Skeletal muscle cell (primary cell): ENCODE data around the gene DUOX2.
A peak's percentile ranks its signal among the peaks of the same experiment; 100 is the strongest.

Experiments
- DNase-seq: peaks from one replicate; pipeline ENCODE4 v3.0.0-alpha.2; 2010; ENCODE audit warnings: low read depth
- H3K4me3 ChIP-seq: 2 replicates; pipeline ENCODE4 v1.5.1; 2011; ENCODE audit warnings: low read depth, mild to moderate bottlenecking, control low read depth, low read length, moderate library complexity

DUOX2 gene

GRCh38 chr15:45114076-45114750 lies at the start of gene DUOX2, which contains the start of gene DUOXA2:
DUOX2 (minus strand) TSS chr15:45114172; CDS start chr15:45113411, 761 bp downstream.
DUOXA2 (plus strand) TSS chr15:45114326; CDS start chr15:45114606, 280 bp downstream.
- no peak within 1 kb of the TSS for H3K4me3 ChIP-seq
- no peak for DNase-seq

DNA sequence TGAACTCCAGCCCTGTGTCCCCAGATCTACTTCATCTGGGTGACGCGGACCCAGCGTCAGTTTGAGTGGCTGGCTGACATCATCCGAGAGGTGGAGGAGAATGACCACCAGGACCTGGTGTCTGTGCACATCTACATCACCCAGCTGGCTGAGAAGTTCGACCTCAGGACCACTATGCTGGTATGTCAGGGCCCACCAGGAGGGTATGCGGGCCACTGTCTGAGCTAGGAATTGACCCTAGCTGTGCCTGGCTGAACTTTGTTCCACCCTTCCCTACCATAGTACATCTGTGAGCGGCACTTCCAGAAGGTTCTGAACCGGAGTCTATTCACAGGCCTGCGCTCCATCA lies 49.5 kb upstream of the DUOX2 start:
- DNase-seq, result no peak
- H3K4me3 ChIP-seq, result no peak overlapping the region

DNA sequence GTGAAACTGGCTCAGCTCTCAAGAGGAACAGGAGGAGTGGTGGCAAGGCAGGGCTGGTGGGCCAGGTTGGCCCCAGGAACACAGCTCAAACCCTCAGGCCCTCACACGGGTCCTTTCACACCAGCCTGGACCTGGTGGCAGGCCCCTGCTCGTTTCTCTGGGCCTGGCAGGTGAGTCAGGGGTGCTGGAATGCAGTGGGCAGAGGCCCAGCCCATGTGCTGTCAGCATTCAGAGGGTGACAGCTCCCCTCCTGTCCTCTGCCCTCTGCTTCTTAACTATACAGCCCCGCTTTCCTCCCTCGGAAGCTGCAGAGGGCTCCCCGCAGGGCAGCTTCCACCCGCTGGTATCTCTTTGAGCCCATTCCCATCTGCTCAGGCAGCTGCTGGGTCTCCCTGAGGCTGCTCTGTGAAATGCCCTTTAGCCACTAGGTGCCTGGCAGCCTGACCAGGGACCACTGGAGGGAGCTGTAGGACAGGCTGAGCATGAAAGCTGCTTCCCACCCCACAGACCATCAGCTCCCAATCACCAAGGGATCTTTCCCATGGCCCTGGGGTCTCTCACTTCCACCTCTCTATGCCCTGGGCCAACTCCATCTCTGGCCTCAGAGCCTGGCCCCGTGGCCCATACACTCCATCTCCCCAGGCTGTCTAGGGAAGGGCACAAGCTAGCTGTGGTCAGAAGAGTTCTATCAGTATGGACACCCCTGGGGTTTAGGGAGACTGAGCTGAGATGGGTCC lies 49.0 kb upstream of the DUOX2 start:
- DNase-seq, result peak; percentile 54
- H3K4me3 ChIP-seq, result no peak overlapping the region

GRCh38 chr15:45161666-45162065 lies 47.7 kb upstream of the DUOX2 start:
- no peak overlapping the region for H3K4me3 ChIP-seq
- DNase-seq, result no peak

GRCh38 chr15:45157974-45158373 lies 44.0 kb upstream of the DUOX2 start:
- H3K4me3 ChIP-seq, result no peak overlapping the region
- peak; percentile 44 for DNase-seq

GRCh38 chr15:45156744-45157455 lies 42.9 kb upstream of the DUOX2 start:
- no peak overlapping the region for H3K4me3 ChIP-seq
- DNase-seq, result peak; percentile 35

DNA sequence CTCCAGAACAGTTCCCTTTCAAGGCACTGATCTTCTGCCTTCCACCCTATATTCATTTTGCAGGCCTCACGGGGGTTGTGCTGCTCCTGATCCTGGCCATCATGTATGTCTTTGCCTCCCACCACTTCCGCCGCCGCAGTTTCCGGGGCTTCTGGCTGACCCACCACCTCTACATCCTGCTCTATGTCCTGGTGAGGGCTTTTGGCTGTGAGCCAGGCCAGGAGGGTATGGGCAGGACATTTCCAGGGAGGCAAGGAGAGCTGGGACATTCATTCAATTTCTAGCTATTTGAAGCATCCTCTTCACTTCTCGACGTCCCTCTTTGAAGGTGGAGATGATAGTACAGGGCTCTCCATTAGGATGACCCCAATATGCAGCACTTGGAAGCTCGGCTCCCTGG lies 41.8 kb upstream of the DUOX2 start:
- no peak for DNase-seq
- no peak overlapping the region for H3K4me3 ChIP-seq

DNA sequence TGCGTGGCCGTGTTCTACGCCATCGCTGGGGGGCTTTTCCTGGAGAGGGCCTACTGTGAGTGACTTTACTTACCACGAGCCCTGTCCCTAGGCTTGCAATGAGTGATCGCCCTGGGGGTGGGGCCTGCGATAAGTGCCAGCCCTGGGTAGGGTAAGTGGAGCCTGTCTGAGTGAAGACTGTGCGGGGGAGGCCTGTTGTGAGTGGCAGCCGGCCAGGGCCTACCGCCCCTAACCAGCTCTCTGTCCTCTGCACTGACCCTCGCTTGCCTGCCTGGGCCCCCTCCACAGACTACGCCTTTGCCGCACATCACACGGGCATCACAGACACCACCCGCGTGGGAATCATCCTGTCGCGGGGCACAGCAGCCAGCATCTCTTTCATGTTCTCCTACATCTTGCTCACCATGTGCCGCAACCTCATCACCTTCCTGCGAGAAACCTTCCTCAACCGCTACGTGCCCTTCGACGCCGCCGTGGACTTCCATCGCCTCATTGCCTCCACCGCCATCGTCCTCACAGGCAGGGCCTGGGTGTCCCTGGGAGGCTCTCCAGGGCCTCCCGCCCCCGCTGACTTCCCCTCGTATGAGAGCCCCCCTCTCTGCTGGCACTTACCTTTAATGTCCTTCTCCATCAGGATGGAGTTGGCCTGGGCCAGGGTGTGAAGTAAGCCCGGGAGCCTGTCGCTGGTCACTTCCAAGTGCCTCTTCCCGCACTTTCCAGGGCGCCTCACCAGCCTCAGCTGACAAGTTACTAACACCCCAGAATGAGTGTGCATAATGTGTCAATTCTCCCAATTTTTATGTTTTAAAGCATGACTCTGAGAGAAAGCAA lies 38.2 kb upstream of the DUOX2 start:
- no peak overlapping the region for H3K4me3 ChIP-seq

DNA sequence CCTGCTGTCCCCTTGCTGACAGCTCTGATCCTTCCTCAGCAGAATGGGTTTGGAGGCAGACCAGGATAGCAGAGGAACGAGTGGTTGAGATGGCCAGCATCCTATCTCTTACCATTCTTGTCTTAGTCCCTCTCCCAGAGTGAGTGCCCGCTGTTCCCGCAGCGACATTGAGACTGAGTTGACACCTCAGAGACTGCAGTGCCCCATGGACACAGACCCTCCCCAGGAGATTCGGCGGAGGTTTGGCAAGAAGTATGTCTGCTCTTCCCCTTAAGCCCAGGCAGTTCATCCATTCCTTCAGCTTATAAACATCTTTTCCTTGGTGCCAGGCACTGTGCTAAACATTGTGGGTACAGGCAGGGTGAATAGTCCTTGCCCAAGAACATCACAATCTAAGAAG lies 37.0 kb upstream of the DUOX2 start:
- H3K4me3 ChIP-seq, result no peak overlapping the region
- no peak for DNase-seq

More for the DNA sequence above, 38.2 kb upstream of the DUOX2 start:
- no peak for DNase-seq

- no peak overlapping the region for H3K4me3 ChIP-seq
- DNase-seq, result no peak
Observed at GRCh38 chr15:45150481-45150880, 36.5 kb upstream of the DUOX2 start.

DNA sequence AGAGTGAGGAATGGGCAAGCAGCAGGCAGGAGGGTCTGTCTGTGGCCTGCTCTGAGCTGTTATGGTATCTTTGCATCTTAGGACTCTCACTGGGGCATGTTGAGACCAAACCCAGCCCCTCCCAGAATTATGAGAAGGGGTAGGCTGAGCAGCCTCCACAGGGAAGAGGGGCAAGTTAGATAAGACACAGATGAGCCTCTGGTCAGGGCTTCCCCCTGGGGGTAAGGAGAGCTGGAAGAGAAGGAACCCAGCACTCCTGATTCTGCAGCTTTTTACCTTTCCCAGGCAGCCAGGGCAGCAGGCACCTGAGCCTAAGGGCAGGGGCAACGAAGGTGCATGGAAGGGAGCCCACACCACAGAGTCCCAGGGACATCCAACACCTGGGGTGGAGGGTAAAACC lies 35.1 kb upstream of the DUOX2 start:
- H3K4me3 ChIP-seq, result no peak overlapping the region
- DNase-seq, result no peak

DNA sequence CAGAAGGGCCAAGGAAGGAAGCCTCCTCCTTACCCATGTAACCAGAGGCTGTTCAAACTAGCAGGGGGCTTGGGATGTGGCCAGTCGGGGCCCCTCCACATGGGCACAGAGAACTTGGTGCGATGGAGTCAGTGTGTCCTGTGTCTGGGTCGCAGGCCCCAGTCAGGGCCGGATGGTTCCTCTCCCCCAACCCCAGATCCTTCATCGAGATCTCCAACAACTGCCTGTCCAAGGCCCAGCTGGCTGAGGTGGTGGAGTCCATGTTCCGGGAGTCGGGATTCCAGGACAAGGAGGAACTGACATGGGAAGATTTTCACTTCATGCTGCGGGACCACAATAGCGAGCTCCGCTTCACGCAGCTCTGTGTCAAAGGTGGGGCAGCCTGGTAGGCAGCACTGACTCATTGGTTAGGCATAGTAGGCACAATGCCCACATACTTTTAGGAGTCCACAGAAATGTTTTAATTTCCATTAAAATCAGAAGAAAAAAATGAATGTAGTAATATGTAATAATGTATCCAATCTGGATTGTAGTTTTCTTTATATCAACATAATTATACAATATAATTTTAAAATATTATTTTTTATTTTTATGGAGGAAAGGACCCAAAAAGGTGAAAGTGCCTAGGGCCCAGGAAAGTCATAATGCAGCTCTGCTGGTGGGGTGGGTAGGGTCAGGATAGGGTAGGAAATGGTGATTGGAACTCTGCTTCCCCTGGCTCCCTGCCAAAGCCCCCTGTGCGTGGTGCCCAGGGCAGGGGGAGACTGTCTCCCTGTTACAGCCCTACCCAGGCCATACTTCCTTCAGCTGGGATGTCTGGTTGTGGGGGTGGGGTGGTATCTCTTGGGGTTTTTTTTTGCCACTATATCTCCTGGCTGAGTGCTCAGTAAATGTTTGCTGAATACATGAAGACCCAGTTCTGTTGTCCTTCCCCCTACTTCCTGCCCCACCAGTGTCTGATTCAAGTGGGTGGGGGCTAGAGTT lies 34.4 kb upstream of the DUOX2 start:
- H3K4me3 ChIP-seq, result no peak overlapping the region
- DNase-seq, result no peak

GRCh38 chr15:45147606-45148005 lies 33.6 kb upstream of the DUOX2 start:
- no peak overlapping the region for H3K4me3 ChIP-seq
- DNase-seq, result no peak

DNA sequence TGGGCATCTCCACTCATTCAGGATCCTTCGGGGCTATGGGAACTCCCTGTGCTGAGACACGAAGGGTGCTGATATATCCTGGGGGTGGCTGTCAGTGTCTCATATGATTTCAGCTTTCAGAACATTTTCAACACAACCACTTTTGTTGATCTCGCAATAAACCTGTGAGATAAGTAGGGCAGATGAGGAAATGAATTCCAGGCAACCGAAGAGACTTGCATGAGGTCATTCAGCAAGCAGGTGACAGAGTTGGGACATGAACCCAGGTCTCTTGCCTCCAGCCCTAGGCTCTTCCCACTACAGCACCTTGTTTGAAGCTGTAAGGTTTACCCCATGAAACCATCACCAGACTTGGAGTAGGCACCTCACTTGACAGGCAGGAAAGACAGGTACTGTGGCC lies 32.4 kb upstream of the DUOX2 start:
- H3K4me3 ChIP-seq, result no peak overlapping the region
- DNase-seq, result no peak

- DNase-seq, result no peak
- no peak overlapping the region for H3K4me3 ChIP-seq
Observed at GRCh38 chr15:45144775-45145174, 30.8 kb upstream of the DUOX2 start.

DNA sequence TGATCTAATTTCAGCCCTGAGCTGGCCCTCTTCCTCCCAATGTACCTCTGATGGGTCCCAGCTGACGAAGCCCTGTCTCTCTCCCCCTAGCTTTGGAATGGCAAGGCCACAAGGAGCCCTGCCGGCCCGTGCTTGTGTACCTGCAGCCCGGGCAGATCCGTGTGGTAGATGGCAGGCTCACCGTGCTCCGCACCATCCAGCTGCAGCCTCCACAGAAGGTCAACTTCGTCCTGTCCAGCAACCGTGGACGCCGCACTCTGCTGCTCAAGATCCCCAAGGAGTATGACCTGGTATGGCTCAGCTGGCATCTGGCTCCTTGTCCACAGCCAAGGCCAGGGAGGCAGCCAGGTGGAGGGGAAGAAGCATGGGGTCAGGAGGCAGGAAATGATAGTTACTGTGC lies 30.0 kb upstream of the DUOX2 start:
- DNase-seq, result no peak
- H3K4me3 ChIP-seq, result no peak overlapping the region

DNA sequence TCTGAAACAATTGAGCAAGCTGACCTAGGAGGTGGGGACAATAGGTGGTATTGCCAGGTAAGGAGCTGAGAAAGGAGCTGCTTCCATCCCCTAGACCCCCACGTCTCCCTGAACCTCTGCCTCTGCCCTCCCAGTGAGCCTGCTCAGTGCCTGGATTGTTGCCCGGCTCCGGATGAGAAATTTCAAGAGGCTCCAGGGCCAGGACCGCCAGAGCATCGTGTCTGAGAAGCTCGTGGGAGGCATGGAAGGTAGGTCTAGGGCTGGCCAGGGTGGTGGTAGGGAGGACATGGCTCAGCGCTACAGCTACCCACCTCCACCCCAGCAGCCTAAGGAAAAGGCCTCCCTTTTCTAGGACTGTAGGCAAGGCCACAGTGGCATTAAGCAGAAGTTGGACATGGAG lies 29.1 kb upstream of the DUOX2 start:
- no peak overlapping the region for H3K4me3 ChIP-seq

DNA sequence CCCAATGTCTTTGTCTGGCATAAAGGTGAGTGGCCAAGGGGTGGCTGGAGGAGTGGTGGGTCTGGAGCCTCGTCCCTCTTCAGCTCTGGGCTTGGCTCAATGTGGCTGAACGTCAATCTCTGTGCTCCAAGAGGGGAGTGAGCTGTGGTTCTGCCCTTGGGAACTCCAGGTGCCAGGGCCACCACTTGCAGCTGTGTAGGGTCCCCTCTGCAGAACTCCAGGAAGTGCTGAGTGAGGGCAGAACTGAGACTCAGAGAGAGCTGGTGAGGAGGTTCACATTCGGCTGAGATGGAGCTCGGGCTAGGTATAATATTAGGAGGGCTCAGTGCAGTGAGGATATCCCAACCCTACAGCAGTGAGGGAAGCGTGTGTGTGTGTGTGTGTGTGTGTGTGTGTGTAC lies 27.4 kb upstream of the DUOX2 start:
- no peak for DNase-seq
- no peak overlapping the region for H3K4me3 ChIP-seq

More for the DNA sequence above, 29.1 kb upstream of the DUOX2 start:
- DNase-seq, result no peak
